Astrocyte of the hippocampus (primary cell): ENCODE measurements around the gene HEXB.

Experiments used
- DNase-seq: peaks from one replicate; pipeline ENCODE4 v3.0.0; 2011; ENCODE audit warnings: low read depth, low spot score

HEXB gene

DNA sequence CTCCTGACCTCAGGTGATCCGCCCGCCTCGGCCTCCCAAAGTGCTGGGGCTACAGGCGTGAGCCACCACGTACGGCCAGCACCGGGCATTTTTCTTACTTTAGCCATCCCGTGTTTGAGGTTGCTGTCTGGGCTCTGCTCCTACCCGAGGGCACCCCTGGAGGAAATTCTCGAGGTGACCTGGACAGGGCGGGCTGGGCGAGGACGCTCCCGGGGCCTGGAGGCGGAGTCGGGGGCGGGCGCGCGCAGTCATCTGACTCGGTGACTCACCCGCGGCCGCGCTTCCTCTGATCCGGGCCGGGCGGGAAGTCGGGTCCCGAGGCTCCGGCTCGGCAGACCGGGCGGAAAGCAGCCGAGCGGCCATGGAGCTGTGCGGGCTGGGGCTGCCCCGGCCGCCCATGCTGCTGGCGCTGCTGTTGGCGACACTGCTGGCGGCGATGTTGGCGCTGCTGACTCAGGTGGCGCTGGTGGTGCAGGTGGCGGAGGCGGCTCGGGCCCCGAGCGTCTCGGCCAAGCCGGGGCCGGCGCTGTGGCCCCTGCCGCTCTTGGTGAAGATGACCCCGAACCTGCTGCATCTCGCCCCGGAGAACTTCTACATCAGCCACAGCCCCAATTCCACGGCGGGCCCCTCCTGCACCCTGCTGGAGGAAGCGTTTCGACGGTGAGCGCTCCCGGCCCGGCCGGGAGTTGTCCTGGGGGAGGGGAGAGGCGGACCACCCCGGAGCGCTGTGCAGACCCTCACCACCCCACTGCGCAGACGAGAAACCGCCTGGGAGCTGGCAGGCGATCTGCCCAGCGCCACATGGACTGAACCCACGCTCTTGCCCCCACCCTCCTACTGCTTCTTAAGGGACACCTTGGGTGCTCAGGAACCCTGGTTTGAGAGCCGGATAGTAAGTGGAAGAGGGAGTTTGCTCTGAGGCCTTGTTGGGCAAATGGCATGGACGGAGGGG, at the start of gene HEXB:
Gene HEXB (plus strand): TSS at position 334 of the 952 bp plus-strand sequence. CDS start 28 bp downstream, at position 362.
- DNase-seq: peak; percentile 94

DNA sequence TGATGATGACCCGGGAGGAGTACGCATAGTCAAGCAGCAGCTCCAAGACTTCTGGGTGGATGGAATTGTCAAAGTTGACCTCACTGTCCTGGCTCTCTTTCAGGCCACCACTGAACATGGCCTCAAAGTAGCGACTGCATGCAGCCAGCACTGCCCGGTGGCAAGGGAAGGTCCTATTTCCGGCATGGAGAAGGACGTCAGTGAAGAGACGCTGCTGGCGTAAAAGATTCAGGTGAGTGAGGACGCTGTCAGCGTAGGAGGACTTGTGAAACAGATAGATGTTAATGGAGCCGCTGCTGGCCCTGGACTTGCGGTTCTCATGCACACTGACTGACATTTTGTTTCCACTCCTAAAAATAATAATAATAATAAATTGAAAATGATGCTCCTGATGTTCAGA, 48.9 kb upstream of the HEXB start:
- DNase-seq: peak; percentile 48

DNA sequence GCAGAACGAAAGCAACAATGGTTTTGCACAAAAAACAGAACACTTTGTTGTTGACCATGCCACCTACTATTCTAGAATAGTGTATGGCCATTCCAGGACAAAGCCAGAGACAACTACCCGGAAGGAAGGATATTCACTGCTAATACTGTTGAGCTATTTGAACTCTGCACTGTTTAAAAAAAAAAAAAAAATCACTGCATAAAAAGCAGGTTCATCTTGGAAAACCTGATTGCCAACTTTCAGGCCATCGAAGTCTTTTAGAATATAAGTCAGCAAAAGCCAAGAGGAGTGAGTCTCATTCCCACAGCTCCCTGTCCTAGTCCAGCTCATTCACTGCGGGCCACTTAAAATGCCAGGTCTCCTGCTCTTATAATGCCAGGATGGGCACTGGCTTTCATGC, 48.5 kb upstream of the HEXB start:
- DNase-seq: peak; percentile 35

DNA sequence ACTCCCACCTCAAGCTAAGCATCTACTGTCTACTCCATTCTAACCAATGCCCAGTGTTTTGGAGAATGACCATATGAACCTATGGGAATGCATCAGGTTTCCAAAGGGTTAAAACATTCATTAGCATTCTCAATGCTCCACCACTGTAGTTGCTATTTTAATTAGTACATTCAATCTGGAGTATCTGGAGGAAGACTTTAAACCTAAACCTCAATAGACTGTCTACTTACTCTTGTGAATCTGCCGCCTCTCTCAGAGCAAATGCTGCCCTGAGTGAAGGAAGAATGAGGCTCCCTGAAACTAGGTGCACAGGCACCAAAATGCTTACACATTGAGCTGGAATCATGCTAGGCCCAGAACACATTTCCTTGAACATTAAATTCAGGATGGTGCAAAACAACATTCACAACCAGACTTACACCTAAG, 46.5 kb upstream of the HEXB start:
- DNase-seq: no peak

DNA sequence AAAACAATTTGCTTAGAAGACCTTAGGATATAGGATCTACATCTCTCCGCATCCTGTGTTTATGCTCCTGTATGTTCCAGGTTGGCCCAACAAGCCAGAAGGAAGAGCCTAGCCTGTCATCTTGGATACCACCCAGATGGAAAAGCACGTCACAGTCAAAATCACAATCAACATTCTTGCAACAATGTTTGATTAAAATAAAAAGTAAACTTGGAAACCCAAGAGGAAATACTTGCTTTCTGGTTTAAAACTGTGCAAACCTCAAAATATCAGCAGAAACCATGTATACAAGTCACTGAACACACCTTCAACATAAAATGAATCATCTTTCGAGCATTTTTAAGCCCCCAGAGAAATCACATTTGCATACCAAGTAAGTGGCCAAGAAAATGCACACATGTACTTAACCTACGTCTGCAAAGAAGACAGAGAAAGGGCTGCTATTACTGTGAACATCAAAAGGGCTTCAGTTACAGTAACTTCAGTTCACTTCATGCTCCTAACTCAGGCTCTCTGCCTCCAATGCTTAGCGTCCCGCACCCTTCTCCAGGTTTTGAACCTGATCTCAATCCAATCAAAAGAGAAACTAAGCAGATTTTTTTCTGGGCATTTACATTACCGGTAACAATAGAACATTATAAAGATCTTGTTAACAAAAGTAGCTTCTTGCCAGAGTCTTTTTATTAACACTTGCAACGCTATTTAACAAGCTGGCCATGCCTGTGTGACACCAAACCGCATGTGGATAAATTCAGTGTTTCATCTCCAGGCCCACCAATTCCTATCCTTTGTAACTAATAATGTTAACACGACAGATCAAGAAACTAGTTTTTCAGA, 45.8 kb upstream of the HEXB start:
- peak; percentile 53 for DNase-seq

GRCh38 chr5:74639807-74640449, 45.1 kb upstream of the HEXB start:
- DNase-seq: no peak

- peak; percentile 98 for DNase-seq
These were observed 44.5 kb upstream of the HEXB start, which contains the start of gene ENC1 for GRCh38 chr5:74640450-74640953. Gene ENC1, minus strand, starts transcription at chr5:74640728. Its CDS starts 4,243 bp downstream, at chr5:74636485.

GRCh38 chr5:74640954-74641734, 43.9 kb upstream of the HEXB start:
- peak; percentile 93 for DNase-seq

- peak; percentile 83 for DNase-seq
These were observed 43.1 kb upstream of the HEXB start for GRCh38 chr5:74641735-74642542.

- peak; percentile 24 for DNase-seq
These were observed 42.5 kb upstream of the HEXB start for GRCh38 chr5:74642543-74642863.

DNA sequence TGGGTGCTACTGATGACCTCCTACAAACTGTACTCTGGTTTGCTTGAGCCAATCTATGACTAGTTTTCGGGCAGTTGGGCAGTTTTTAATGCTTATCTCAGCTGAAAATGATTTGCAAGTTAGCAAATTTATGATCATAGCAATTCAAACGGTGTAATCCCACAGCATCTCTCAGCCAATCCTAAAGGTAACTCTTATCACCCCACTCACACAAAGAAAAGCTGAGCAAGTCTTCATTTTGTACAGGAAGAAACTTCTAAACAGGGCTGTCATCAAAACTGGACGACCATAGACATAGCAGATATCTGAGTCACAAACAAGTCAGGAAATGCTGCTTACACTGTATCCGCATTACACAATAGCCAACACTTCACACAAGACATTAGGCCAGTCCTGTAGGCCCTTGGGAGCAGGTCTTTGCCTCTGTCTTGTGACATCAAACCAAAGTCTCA, 41.9 kb upstream of the HEXB start:
- DNase-seq: peak; percentile 90

GRCh38 chr5:74647096-74647495, 37.9 kb upstream of the HEXB start:
- peak; percentile 49 for DNase-seq

DNA sequence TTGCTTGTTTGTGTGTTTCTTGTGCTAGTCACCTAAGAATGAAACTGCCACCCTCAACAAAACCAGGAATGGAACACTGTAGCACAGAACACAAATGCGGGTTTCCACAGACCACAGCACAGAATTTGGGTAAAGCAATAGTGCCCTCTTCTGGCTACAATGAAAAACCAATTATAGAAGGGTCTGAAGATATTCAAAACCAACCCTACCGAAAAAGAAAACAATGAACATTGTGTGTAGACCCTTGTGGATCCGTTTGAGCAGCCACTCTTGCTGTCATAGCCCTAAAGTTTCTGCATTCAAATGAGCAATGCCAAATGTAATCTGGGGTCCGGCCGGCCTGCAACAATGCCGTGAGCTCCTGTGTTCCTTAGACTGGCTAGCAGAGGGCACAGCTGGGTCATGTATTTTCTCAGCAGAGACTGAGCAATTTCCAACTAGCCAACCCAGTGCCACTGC, 36.2 kb upstream of the HEXB start:
- peak; percentile 88 for DNase-seq

DNA sequence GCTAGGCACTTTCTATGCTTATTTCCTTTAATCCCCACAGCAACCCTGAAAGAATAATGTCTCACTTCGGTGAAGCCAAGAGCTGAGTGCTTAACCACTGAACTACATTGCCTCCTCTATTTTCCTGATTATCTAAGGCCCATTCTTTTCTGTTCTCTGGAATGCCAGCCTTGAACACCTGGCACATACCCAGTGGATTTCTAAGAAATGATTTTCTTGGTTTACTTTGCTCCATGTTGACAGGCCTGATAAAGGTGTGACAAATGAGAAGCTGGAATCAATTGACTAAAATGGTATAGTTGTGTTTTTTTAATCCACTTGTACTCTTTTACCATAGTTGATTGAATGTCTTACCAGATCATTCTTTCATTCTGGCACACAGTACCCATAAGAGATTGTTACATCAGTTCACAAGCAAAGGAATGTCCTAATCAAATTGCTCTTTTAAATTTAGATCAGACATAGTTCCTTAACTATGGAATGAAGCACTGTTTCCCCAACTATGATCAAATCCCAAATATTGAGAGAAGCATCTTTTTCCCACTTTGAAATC, 35.5 kb upstream of the HEXB start:
- peak; percentile 56 for DNase-seq

- no peak for DNase-seq
These were observed 33.3 kb upstream of the HEXB start for GRCh38 chr5:74651710-74652109.

GRCh38 chr5:74652576-74652975, 32.5 kb upstream of the HEXB start:
- DNase-seq: no peak

- DNase-seq: no peak
These were observed 31.0 kb upstream of the HEXB start for GRCh38 chr5:74653991-74654390.

DNA sequence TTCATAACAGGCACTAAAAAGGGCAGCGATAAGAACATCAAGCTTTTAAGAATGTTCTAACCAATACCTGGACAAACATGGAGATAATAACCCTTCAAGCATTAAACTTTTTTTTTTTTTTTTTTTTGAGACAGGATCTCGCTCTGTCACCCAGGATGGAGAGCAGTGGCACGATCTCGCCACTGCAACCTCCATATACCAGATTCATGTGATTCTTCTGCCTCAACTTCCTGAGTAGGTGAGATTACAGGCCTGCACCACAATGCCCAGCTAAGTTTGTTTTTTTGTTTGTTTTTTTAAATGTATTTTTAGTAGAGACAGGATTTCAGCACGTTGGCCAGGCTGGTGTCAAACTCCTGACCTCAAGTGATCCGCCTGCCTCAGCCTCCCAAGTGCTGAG, 29.8 kb upstream of the HEXB start:
- DNase-seq: no peak

DNA sequence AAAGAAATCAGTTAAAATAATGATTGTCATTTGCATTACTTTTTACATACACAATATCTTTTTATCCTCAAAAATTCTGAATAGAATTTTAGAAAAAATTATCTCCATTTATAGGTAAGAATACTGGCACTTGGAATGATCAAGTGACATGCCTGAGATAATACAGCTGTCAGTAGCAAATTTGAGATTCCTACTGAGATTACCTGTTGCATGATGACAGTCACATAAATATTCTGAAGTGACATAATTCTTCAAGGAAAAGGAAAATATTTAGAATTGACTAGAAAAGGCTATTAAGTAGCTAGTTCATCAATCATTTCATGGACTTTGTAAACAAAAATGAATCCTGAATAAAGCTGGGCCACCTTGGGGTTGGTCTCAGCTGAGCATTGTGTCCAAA, 29.3 kb upstream of the HEXB start:
- DNase-seq: no peak

DNA sequence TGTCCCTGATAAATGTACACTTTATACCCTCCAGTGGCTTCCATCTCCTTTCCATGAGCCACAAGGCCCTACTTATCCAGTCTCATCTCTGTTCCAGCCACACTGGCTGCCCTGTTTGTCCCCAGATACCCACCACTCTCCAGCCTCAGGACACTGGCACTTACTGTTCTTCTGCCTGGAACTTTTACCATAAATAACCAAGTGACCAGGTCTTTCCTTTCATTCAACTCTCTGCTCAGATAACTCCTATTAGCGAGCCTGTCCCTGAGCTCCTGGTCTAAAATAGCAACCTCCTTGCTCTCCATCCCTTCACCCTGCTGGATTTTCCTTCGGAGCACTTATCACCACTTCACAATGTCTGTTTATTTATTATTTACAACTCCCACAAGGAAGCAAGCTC, 27.9 kb upstream of the HEXB start:
- DNase-seq: no peak
